Measurements from ENCODE around the gene CKAP2L. TPM values are rescaled to one million over a fixed set of nuclear protein-coding genes. Genes with fewer than 3 reads are reported as not detected.
A peak's percentile ranks its signal among the peaks of the same experiment; 100 is the strongest.

Gene CKAP2L
- total and polyA plus RNA-seq, 10 of the 15 experiments (the other 5 are each of a cell fraction or from before 2014, with no cell fraction given) = 10.5 to 37.4 (median 20.2) TPM

DNA sequence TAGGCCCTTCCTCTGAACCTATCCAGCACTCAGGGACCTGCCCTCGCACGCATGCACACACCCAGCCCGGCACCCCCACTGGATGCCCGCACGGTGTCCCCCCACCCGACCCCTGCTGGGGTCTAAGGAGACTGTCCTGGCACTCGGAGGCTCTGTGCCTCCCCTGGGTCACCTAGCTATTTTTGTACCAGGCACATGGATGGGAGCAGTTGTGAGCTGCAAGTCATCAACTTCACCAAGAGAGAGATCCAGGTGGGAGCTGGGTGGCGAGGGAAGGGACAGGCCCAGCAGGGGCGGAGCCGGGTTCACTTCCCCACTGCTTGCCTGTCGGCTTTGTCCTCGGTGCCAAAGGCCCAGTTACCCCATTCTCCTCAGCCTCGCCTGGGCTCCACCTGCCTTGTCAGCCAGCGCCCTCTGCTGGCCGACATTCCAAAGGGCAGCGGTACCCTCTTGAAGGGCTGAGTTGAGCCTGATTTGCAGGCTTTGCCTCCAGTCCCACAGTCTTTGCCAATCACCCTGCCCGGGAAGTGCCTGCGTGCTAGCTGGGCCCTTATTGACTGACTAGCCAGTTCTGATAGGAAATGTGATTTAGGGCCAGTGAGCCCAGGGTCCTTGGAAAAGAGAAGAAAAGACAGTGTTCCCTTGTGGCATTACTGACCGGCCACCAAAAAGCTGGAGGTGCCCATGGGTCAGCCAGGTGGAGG is 37.8 kb downstream of the CKAP2L start (continued):
- TF ChIP-seq, protein P1, sequence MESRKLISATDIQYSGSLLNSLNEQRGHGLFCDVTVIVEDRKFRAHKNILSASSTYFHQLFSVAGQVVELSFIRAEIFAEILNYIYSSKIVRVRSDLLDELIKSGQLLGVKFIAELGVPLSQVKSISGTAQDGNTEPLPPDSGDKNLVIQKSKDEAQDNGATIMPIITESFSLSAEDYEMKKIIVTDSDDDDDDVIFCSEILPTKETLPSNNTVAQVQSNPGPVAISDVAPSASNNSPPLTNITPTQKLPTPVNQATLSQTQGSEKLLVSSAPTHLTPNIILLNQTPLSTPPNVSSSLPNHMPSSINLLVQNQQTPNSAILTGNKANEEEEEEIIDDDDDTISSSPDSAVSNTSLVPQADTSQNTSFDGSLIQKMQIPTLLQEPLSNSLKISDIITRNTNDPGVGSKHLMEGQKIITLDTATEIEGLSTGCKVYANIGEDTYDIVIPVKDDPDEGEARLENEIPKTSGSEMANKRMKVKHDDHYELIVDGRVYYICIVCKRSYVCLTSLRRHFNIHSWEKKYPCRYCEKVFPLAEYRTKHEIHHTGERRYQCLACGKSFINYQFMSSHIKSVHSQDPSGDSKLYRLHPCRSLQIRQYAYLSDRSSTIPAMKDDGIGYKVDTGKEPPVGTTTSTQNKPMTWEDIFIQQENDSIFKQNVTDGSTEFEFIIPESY (IDR thresholded peaks at IDR 0.05) = no peak
- TF ChIP-seq, protein P2, sequence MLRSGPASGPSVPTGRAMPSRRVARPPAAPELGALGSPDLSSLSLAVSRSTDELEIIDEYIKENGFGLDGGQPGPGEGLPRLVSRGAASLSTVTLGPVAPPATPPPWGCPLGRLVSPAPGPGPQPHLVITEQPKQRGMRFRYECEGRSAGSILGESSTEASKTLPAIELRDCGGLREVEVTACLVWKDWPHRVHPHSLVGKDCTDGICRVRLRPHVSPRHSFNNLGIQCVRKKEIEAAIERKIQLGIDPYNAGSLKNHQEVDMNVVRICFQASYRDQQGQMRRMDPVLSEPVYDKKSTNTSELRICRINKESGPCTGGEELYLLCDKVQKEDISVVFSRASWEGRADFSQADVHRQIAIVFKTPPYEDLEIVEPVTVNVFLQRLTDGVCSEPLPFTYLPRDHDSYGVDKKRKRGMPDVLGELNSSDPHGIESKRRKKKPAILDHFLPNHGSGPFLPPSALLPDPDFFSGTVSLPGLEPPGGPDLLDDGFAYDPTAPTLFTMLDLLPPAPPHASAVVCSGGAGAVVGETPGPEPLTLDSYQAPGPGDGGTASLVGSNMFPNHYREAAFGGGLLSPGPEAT (IDR thresholded peaks at IDR 0.05; ENCODE audit: low read depth) = peak; percentile 29; the same call in 1 of the 2 replicates
- TF ChIP-seq BCL11A (IDR thresholded peaks at IDR 0.05; ENCODE audit: low read depth, low read length) = no peak
- no peak for TF ChIP-seq CBFB (IDR thresholded peaks at IDR 0.05; ENCODE audit: low read depth)
- peak; percentile 63 for TF ChIP-seq TCF12 (IDR thresholded peaks at IDR 0.05; ENCODE audit: low read depth, low read length)
- TF ChIP-seq NFIC (IDR thresholded peaks at IDR 0.05; ENCODE audit: low read depth, low read length) = no peak
- TF ChIP-seq BACH1 (IDR thresholded peaks at IDR 0.05; ENCODE audit: borderline replicate concordance) = 0 out of 2 replicates have a peak, but pooled peaks have one; percentile 83
- no peak for TF ChIP-seq HDAC2 (IDR thresholded peaks at IDR 0.05)
- TF ChIP-seq YY1 (IDR thresholded peaks at IDR 0.05; ENCODE audit: low read depth, low read length) = peak; percentile 86
- TF ChIP-seq NR2C1 (IDR thresholded peaks at IDR 0.05) = no peak
- TF ChIP-seq RAD51 (IDR thresholded peaks at IDR 0.05) = 0 out of 2 replicates have a peak, but pooled peaks have one; percentile 9
- peak; percentile 29 for TF ChIP-seq SP1 (IDR thresholded peaks at IDR 0.05; ENCODE audit: low read depth, low read length)
- TF ChIP-seq RB1 (IDR thresholded peaks at IDR 0.05; ENCODE audit: borderline replicate concordance) = peak; percentile 88; the same call in 1 of the 2 replicates
- no peak for TF ChIP-seq RCOR1 (conservative IDR thresholded peaks at IDR 0.05; ENCODE audit: low read depth, low read length)
- TF ChIP-seq KAT2A (conservative IDR thresholded peaks at IDR 0.05; ENCODE audit: control insufficient read depth, low read depth, low read length) = no peak
- TF ChIP-seq HDAC6 (IDR thresholded peaks at IDR 0.05; ENCODE audit: unreplicated experiment) = no peak
- TF ChIP-seq STAT1 (conservative IDR thresholded peaks at IDR 0.05) = 0 out of 2 replicates have a peak, but pooled peaks have one; percentile 50
- no peak for TF ChIP-seq FOXK2 (IDR thresholded peaks at IDR 0.05)
- peak; percentile 66 for TF ChIP-seq EED (IDR thresholded peaks at IDR 0.05; ENCODE audit: low read depth)
- TF ChIP-seq, protein P3, sequence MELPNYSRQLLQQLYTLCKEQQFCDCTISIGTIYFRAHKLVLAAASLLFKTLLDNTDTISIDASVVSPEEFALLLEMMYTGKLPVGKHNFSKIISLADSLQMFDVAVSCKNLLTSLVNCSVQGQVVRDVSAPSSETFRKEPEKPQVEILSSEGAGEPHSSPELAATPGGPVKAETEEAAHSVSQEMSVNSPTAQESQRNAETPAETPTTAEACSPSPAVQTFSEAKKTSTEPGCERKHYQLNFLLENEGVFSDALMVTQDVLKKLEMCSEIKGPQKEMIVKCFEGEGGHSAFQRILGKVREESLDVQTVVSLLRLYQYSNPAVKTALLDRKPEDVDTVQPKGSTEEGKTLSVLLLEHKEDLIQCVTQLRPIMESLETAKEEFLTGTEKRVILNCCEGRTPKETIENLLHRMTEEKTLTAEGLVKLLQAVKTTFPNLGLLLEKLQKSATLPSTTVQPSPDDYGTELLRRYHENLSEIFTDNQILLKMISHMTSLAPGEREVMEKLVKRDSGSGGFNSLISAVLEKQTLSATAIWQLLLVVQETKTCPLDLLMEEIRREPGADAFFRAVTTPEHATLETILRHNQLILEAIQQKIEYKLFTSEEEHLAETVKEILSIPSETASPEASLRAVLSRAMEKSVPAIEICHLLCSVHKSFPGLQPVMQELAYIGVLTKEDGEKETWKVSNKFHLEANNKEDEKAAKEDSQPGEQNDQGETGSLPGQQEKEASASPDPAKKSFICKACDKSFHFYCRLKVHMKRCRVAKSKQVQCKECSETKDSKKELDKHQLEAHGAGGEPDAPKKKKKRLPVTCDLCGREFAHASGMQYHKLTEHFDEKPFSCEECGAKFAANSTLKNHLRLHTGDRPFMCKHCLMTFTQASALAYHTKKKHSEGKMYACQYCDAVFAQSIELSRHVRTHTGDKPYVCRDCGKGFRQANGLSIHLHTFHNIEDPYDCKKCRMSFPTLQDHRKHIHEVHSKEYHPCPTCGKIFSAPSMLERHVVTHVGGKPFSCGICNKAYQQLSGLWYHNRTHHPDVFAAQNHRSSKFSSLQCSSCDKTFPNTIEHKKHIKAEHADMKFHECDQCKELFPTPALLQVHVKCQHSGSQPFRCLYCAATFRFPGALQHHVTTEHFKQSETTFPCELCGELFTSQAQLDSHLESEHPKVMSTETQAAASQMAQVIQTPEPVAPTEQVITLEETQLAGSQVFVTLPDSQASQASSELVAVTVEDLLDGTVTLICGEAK (IDR thresholded peaks at IDR 0.05; ENCODE audit: borderline replicate concordance) = no peak
- no peak for TF ChIP-seq RBBP5 (conservative IDR thresholded peaks at IDR 0.05)
- TF ChIP-seq BHLHE40 (IDR thresholded peaks at IDR 0.05; ENCODE audit: borderline replicate concordance in 1 of 2, low read depth in 2 of 2, low read length in 1 of 2) = peak; percentile 17 to 58; a peak in 3 of 4 replicates
- TF ChIP-seq TBL1XR1 (IDR thresholded peaks at IDR 0.05; ENCODE audit: low read depth, low read length) = no peak
- no peak for TF ChIP-seq CBX5 (IDR thresholded peaks at IDR 0.05; ENCODE audit: low read depth)
- peak; percentile 100 for TF ChIP-seq RAD21 (IDR thresholded peaks at IDR 0.05; ENCODE audit: insufficient read depth, low read depth, low read length)
- TF ChIP-seq YBX1 (IDR thresholded peaks at IDR 0.05) = no peak
